Ovary (tissue), 3 donors: Measurements from ENCODE around the gene ALDH2.

Experiments used
- EP300 ChIP-seq: sonication (generic); formaldehyde crosslinking; IDR thresholded peaks from one replicate; pipeline ENCODE4 v1.6.1; 2017; ENCODE audit warnings: antibody characterized with exemption
- POLR2A ChIP-seq: fragments of 450-650 bp; IDR thresholded peaks from one replicate; pipeline ENCODE4 v1.6.1; 2017; ENCODE audit warnings: antibody characterized with exemption, mild to moderate bottlenecking, moderate library complexity
- TF ChIP-seq, protein P1 (sequence below), 3 donors: fragments of 450-650 bp in 2 of 3; fragments of 200-600 bp in 1 of 3; IDR thresholded peaks; one replicate each; pipeline versions ENCODE4 v1.5.1 to v1.8.0; 2016 to 2022; ENCODE audit warnings: antibody characterized with exemption in 3 of 3, mild to moderate bottlenecking in 1 of 3
- donor health status: DM: no; HTN: no; CAD: no.

- TF ChIP-seq, protein P1, sequence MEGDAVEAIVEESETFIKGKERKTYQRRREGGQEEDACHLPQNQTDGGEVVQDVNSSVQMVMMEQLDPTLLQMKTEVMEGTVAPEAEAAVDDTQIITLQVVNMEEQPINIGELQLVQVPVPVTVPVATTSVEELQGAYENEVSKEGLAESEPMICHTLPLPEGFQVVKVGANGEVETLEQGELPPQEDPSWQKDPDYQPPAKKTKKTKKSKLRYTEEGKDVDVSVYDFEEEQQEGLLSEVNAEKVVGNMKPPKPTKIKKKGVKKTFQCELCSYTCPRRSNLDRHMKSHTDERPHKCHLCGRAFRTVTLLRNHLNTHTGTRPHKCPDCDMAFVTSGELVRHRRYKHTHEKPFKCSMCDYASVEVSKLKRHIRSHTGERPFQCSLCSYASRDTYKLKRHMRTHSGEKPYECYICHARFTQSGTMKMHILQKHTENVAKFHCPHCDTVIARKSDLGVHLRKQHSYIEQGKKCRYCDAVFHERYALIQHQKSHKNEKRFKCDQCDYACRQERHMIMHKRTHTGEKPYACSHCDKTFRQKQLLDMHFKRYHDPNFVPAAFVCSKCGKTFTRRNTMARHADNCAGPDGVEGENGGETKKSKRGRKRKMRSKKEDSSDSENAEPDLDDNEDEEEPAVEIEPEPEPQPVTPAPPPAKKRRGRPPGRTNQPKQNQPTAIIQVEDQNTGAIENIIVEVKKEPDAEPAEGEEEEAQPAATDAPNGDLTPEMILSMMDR (IDR thresholded peaks at IDR 0.05), result no peak
- TF ChIP-seq EP300 (no peak), POLR2A (no peak)
Observed at GRCh38 chr12:111768159-111768895, 1.6 kb downstream of the ALDH2 start.
